ENCODE data around the gene ADGRL2.

The ADGRL2 gene

GRCh38 chr1:81850031-81850430 is 49.3 kb downstream of the ADGRL2 start:
- H3K36me3 ChIP-seq (ENCODE audit: control insufficient read depth in 1 of 2, insufficient read depth in 2 of 2, low read depth in 1 of 2, low read length in 2 of 2): peaks cover 0 to 20% of the 10 kb centered on the region in 2 experiments
- H2BK120ac ChIP-seq (ENCODE audit: low read depth, low read length): no peak overlapping the region
- no peak overlapping the region for H3K23ac ChIP-seq (ENCODE audit: low read length in 2 of 2)
- H3K9ac ChIP-seq (ENCODE audit: low read length): no peak overlapping the region
- no peak overlapping the region for H3K18ac ChIP-seq (ENCODE audit: low read depth in 1 of 2, low read length in 2 of 2)
- H3K27ac ChIP-seq (ENCODE audit: low read length, poor library complexity, severe bottlenecking): no peak overlapping the region
- H3K4me3 ChIP-seq (ENCODE audit: insufficient read depth in 1 of 2, low read depth in 1 of 2, low read length in 2 of 2): no peak overlapping the region
- no peaks in the 10 kb centered on the region for H3K4me1 ChIP-seq (ENCODE audit: control insufficient read depth, insufficient read depth, low read depth, low read length)
- peaks cover 6% of the 10 kb centered on the region for H3K79me1 ChIP-seq (replicated peaks; ENCODE audit: low read length, poor library complexity, severe bottlenecking)
- no peaks in the 10 kb centered on the region for H3K9me3 ChIP-seq (ENCODE audit: control insufficient read depth, low read length)
- H2AK5ac ChIP-seq (ENCODE audit: low read length, severe bottlenecking): no peak overlapping the region
- no peak overlapping the region for H4K91ac ChIP-seq (ENCODE audit: low read length)
- H2BK15ac ChIP-seq (ENCODE audit: low read depth, poor library complexity, severe bottlenecking): no peak overlapping the region
- WGBS: 87% methylated on average over 3 of the region's 3 CpGs
- H4K8ac ChIP-seq (ENCODE audit: low read length): no peak overlapping the region
- no peak overlapping the region for H2BK5ac ChIP-seq (ENCODE audit: low read depth, low read length, poor library complexity, severe bottlenecking)
- no peak overlapping the region for H3K14ac ChIP-seq (ENCODE audit: low read length in 2 of 2)
- H2AFZ ChIP-seq (ENCODE audit: low read depth, low read length): no peak overlapping the region
- DNase-seq: no peak
- no peak overlapping the region for H2BK12ac ChIP-seq (ENCODE audit: low read length in 2 of 2)
- H3K4ac ChIP-seq (ENCODE audit: low read depth in 1 of 2, low read length in 2 of 2): no peak overlapping the region
- no peaks in the 10 kb centered on the region for H3K27me3 ChIP-seq (ENCODE audit: control insufficient read depth in 1 of 2, insufficient read depth in 1 of 2, low read length in 2 of 2)
- no peak overlapping the region for H3K4me2 ChIP-seq (ENCODE audit: low read length, poor library complexity, severe bottlenecking)

- Histone ChIP-seq H2AFZ (ENCODE audit: low read depth, low read length) (no peak overlapping the region), H3K36me3 (ENCODE audit: control insufficient read depth in 1 of 2, insufficient read depth in 2 of 2, low read depth in 1 of 2, low read length in 2 of 2) (peaks cover 0 to 20% of the 10 kb centered on the region in 2 experiments), H3K4me1 (ENCODE audit: control insufficient read depth, insufficient read depth, low read depth, low read length) (no peaks in the 10 kb centered on the region), H3K79me1 (replicated peaks; ENCODE audit: low read length, poor library complexity, severe bottlenecking) (peaks cover 6% of the 10 kb centered on the region), H2BK12ac (ENCODE audit: low read length in 2 of 2) (no peak overlapping the region), H2AK5ac (ENCODE audit: low read length, severe bottlenecking) (no peak overlapping the region), H3K4me2 (ENCODE audit: low read length, poor library complexity, severe bottlenecking) (no peak overlapping the region), H2BK15ac (ENCODE audit: low read depth, poor library complexity, severe bottlenecking) (no peak overlapping the region), H2BK120ac (ENCODE audit: low read depth, low read length) (no peak overlapping the region), H3K4me3 (ENCODE audit: insufficient read depth in 1 of 2, low read depth in 1 of 2, low read length in 2 of 2) (no peak overlapping the region), H3K14ac (ENCODE audit: low read length in 2 of 2) (no peak overlapping the region), H3K27me3 (ENCODE audit: control insufficient read depth in 1 of 2, insufficient read depth in 1 of 2, low read length in 2 of 2) (no peaks in the 10 kb centered on the region), H2BK5ac (ENCODE audit: low read depth, low read length, poor library complexity, severe bottlenecking) (no peak overlapping the region), H3K9me3 (ENCODE audit: control insufficient read depth, low read length) (no peaks in the 10 kb centered on the region), H4K91ac (ENCODE audit: low read length) (no peak overlapping the region), H3K18ac (ENCODE audit: low read depth in 1 of 2, low read length in 2 of 2) (no peak overlapping the region), H3K23ac (ENCODE audit: low read length in 2 of 2) (no peak overlapping the region), H3K27ac (ENCODE audit: low read length, poor library complexity, severe bottlenecking) (no peak overlapping the region), H3K4ac (ENCODE audit: low read depth in 1 of 2, low read length in 2 of 2) (no peak overlapping the region), H4K8ac (ENCODE audit: low read length) (no peak overlapping the region), H3K9ac (ENCODE audit: low read length) (no peak overlapping the region)
- no peak for DNase-seq
Observed at GRCh38 chr1:81850495-81850894, 49.8 kb downstream of the ADGRL2 start.

DNA sequence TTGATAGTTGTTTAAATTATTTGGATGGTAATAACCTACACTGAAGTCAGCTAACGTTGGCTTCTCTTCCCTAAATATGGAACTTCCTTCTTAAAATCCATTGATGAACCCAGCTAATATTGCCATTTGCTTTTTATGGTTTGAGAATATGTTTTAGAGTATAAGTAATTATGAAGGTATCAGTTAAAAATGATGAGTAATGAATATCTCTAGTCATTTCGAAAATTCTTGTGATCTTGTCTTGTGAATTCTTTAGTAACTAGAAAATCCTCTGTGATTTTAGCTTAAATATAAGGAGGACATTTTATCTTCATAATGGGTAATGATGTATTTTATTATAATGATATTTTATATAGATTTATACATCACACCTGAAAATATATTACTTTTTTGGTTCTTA is 50.5 kb downstream of the ADGRL2 start:
- 100% methylated on average over 1 of the region's 2 CpGs for WGBS
- H3K79me1 ChIP-seq (replicated peaks; ENCODE audit: low read length, poor library complexity, severe bottlenecking): peaks cover 11% of the 10 kb centered on the region

DNA sequence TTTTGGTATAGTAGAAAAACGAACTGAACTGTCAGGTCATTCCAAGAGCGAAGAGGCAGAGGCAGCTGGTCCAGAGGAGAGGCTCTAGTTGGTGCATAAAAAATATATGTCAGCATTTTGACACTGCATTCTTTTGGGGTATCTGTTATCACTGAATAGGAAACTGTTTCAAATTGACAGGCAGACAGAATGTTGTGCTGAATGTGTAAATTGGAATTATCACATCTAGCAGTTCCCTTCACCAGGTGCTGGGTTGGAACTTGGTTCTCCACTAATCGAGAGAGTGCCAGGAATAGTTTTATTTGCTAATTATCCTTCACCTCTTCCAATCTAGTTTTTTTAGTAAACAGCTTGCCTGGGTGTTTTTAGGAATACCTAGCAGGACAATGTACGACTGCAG is 52.2 kb downstream of the ADGRL2 start:
- H2AK5ac ChIP-seq (ENCODE audit: low read length, severe bottlenecking): no peak overlapping the region

More for the DNA sequence above, 50.5 kb downstream of the ADGRL2 start:
- H2AK5ac ChIP-seq (ENCODE audit: low read length, severe bottlenecking): no peak overlapping the region
- no peak overlapping the region for H2BK120ac ChIP-seq (ENCODE audit: low read depth, low read length)
- H3K27me3 ChIP-seq (ENCODE audit: control insufficient read depth in 1 of 2, insufficient read depth in 1 of 2, low read length in 2 of 2): no peaks in the 10 kb centered on the region
- H3K18ac ChIP-seq (ENCODE audit: low read depth in 1 of 2, low read length in 2 of 2): no peak overlapping the region
- no peak overlapping the region for H4K8ac ChIP-seq (ENCODE audit: low read length)
- H3K9ac ChIP-seq (ENCODE audit: low read length): no peak overlapping the region
- no peak overlapping the region for H2AFZ ChIP-seq (ENCODE audit: low read depth, low read length)
- no peak overlapping the region for H4K91ac ChIP-seq (ENCODE audit: low read length)
- no peak overlapping the region for H2BK15ac ChIP-seq (ENCODE audit: low read depth, poor library complexity, severe bottlenecking)
- H3K14ac ChIP-seq (ENCODE audit: low read length in 2 of 2): no peak overlapping the region
- peaks cover 0 to 24% of the 10 kb centered on the region in 2 experiments for H3K36me3 ChIP-seq (ENCODE audit: control insufficient read depth in 1 of 2, insufficient read depth in 2 of 2, low read depth in 1 of 2, low read length in 2 of 2)
- H3K4ac ChIP-seq (ENCODE audit: low read depth in 1 of 2, low read length in 2 of 2): no peak overlapping the region
- no peak overlapping the region for H2BK5ac ChIP-seq (ENCODE audit: low read depth, low read length, poor library complexity, severe bottlenecking)
- DNase-seq: no peak
- no peak overlapping the region for H3K27ac ChIP-seq (ENCODE audit: low read length, poor library complexity, severe bottlenecking)
- no peaks in the 10 kb centered on the region for H3K4me1 ChIP-seq (ENCODE audit: control insufficient read depth, insufficient read depth, low read depth, low read length)
- H3K23ac ChIP-seq (ENCODE audit: low read length in 2 of 2): no peak overlapping the region
- no peak overlapping the region for H3K4me3 ChIP-seq (ENCODE audit: insufficient read depth in 1 of 2, low read depth in 1 of 2, low read length in 2 of 2)
- H2BK12ac ChIP-seq (ENCODE audit: low read length in 2 of 2): no peak overlapping the region
- no peak overlapping the region for H3K4me2 ChIP-seq (ENCODE audit: low read length, poor library complexity, severe bottlenecking)
- H3K9me3 ChIP-seq (ENCODE audit: control insufficient read depth, low read length): no peaks in the 10 kb centered on the region

More for the DNA sequence above, 52.2 kb downstream of the ADGRL2 start:
- Histone ChIP-seq H3K27me3 (ENCODE audit: control insufficient read depth in 1 of 2, insufficient read depth in 1 of 2, low read length in 2 of 2) (no peaks in the 10 kb centered on the region), H3K4me2 (ENCODE audit: low read length, poor library complexity, severe bottlenecking) (no peak overlapping the region), H4K8ac (ENCODE audit: low read length) (no peak overlapping the region), H2BK15ac (ENCODE audit: low read depth, poor library complexity, severe bottlenecking) (no peak overlapping the region), H3K9ac (ENCODE audit: low read length) (no peak overlapping the region), H2BK120ac (ENCODE audit: low read depth, low read length) (no peak overlapping the region), H3K4ac (ENCODE audit: low read depth in 1 of 2, low read length in 2 of 2) (no peak overlapping the region), H3K79me1 (replicated peaks; ENCODE audit: low read length, poor library complexity, severe bottlenecking) (peaks cover 13% of the 10 kb centered on the region), H2BK5ac (ENCODE audit: low read depth, low read length, poor library complexity, severe bottlenecking) (no peak overlapping the region), H4K91ac (ENCODE audit: low read length) (no peak overlapping the region), H3K14ac (ENCODE audit: low read length in 2 of 2) (no peak overlapping the region), H3K18ac (ENCODE audit: low read depth in 1 of 2, low read length in 2 of 2) (no peak overlapping the region), H3K4me1 (ENCODE audit: control insufficient read depth, insufficient read depth, low read depth, low read length) (no peaks in the 10 kb centered on the region), H2BK12ac (ENCODE audit: low read length in 2 of 2) (no peak overlapping the region), H3K36me3 (ENCODE audit: control insufficient read depth in 1 of 2, insufficient read depth in 2 of 2, low read depth in 1 of 2, low read length in 2 of 2) (peaks cover 0 to 21% of the 10 kb centered on the region in 2 experiments), H3K4me3 (ENCODE audit: insufficient read depth in 1 of 2, low read depth in 1 of 2, low read length in 2 of 2) (no peak overlapping the region), H3K27ac (ENCODE audit: low read length, poor library complexity, severe bottlenecking) (no peak overlapping the region), H3K9me3 (ENCODE audit: control insufficient read depth, low read length) (no peaks in the 10 kb centered on the region), H3K23ac (ENCODE audit: low read length in 2 of 2) (no peak overlapping the region), H2AFZ (ENCODE audit: low read depth, low read length) (no peak overlapping the region)
- no peak for DNase-seq
- WGBS: 91% methylated on average over 3 of the region's 4 CpGs
